A549 (cell line): ENCODE measurements around the gene ANKZF1. TPM values are rescaled to one million over a fixed set of nuclear protein-coding genes. Genes with fewer than 3 reads are reported as not detected.

Experiments used
- ATAC-seq, 2 experiments: fragments of 200-7000 bp in 1 of 2; fragments of >200 bp in 1 of 2; cut with Nextera tagmentation in 1 of 2; cut with Tn5 transposase in 1 of 2; 3 replicates each; pipeline versions ENCODE4 v1.8.0 to v1.9.1; 2018 to 2020; ENCODE audit warnings: mild to moderate bottlenecking in 1 of 2, moderate library complexity in 1 of 2
- CTCF ChIA-PET: fragments of 300-600 bp; sonication (Branson Sonifier 250); formaldehyde crosslinking; extraction: SDS; loops from one replicate; lab custom pipeline; 2021; ENCODE audit warnings: antibody characterized with exemption, inconsistent platforms; lab: Yijun Ruan, JAX
- POLR2A ChIA-PET: fragments of 350-600 bp; formaldehyde crosslinking; extraction: SDS; loops from one replicate; lab custom pipeline; 2021; ENCODE audit warnings: antibody characterized with exemption, inconsistent platforms; lab: Yijun Ruan, JAX
- DNase-seq, 2 experiments: peaks; one replicate each; pipeline versions ENCODE4 v3.0.0 to v3.0.0-alpha.2; 2011 to 2016; ENCODE audit warnings: low read depth in 1 of 2, low spot score in 1 of 2
- FAIRE-seq: peaks from 2 replicates; lab custom pipeline; 2011; peaks lifted over from hg19 to GRCh38; lab: Jason Lieb, UNC
- H3K27ac ChIP-seq, 2 experiments: fragments of >200 bp; sonication (Bioruptor Twin); formaldehyde crosslinking; 3 replicates each; pipeline ENCODE4 v1.5.1; 2016 to 2017
- H3K4me1 ChIP-seq: fragments of >200 bp; sonication (Bioruptor Twin); formaldehyde crosslinking; 3 replicates; pipeline ENCODE4 v1.6.1; 2016
- H3K4me2 ChIP-seq: fragments of >200 bp; sonication (Bioruptor Twin); formaldehyde crosslinking; 3 replicates; pipeline ENCODE4 v1.6.1; 2016
- H3K4me3 ChIP-seq: fragments of >200 bp; sonication (Bioruptor Twin); formaldehyde crosslinking; 3 replicates; pipeline ENCODE4 v1.5.1; 2016
- H3K9me3 ChIP-seq: fragments of >200 bp; sonication (Bioruptor Twin); formaldehyde crosslinking; 3 replicates; pipeline ENCODE4 v1.6.1; 2016
- CBX2 ChIP-seq: fragments of 200-600 bp; sonication (generic); IDR thresholded peaks from 2 replicates; pipeline ENCODE4 v1.6.1; 2016; ENCODE audit warnings: low read depth, mild to moderate bottlenecking, borderline replicate concordance
- CEBPB ChIP-seq, 2 experiments: fragments of >200 bp in 1 of 2; sonication (Bioruptor Twin) in 1 of 2; formaldehyde crosslinking in 1 of 2; IDR thresholded peaks; 2 replicates each; pipeline ENCODE4 v1.6.1; 2012 to 2016
- EHF ChIP-seq: fragments of 250-450 bp; sonication (Bioruptor Pico); IDR thresholded peaks from 2 replicates; pipeline ENCODE4 v1.5.0; 2020; ENCODE audit warnings: mild to moderate bottlenecking
- EP300 ChIP-seq, 2 experiments: fragments of >200 bp; sonication (Bioruptor Twin); formaldehyde crosslinking; IDR thresholded peaks; 2 replicates in 1 of 2; 3 replicates in 1 of 2; pipeline ENCODE4 v1.6.1; 2016 to 2017
- ESRRA ChIP-seq: fragments of 150-350 bp; IDR thresholded peaks from 2 replicates; pipeline ENCODE4 v1.6.1; 2014; ENCODE audit warnings: mild to moderate bottlenecking, low read length, borderline replicate concordance
- GATA3 ChIP-seq: IDR thresholded peaks from 2 replicates; pipeline ENCODE4 v1.6.1; 2012; ENCODE audit warnings: borderline replicate concordance
- HDAC2 ChIP-seq: fragments of 200-600 bp; sonication (generic); IDR thresholded peaks from 2 replicates; pipeline ENCODE4 v1.6.1; 2016
- HOXB13 ChIP-seq: fragments of 250-450 bp; sonication (Bioruptor Pico); IDR thresholded peaks from 2 replicates; pipeline ENCODE4 v1.5.0; 2020; ENCODE audit warnings: low read depth, mild to moderate bottlenecking, moderate library complexity
- HOXB5 ChIP-seq: fragments of 250-450 bp; sonication (Bioruptor Pico); IDR thresholded peaks from 2 replicates; pipeline ENCODE4 v1.5.0; 2020; ENCODE audit warnings: mild to moderate bottlenecking, moderate library complexity
- JUN ChIP-seq, 2 experiments: fragments of >200 bp; sonication (Bioruptor Twin); formaldehyde crosslinking; IDR thresholded peaks; 2 replicates in 1 of 2; 3 replicates in 1 of 2; pipeline ENCODE4 v1.6.1; 2016 to 2017
- MAZ ChIP-seq: fragments of 150-350 bp; IDR thresholded peaks from 2 replicates; pipeline ENCODE4 v1.6.1; 2014; ENCODE audit warnings: antibody characterized with exemption, low read depth, low read length, borderline replicate concordance
- MYC ChIP-seq: IDR thresholded peaks from 2 replicates; pipeline ENCODE4 v1.6.1; 2012; ENCODE audit warnings: mild to moderate bottlenecking, inconsistent platforms, low read length, improper control_type of control experiment, borderline replicate concordance
- NPAS2 ChIP-seq: fragments of 250-450 bp; sonication (Bioruptor Pico); IDR thresholded peaks from 2 replicates; pipeline ENCODE4 v1.8.0; 2022; ENCODE audit warnings: mild to moderate bottlenecking, moderate library complexity, borderline replicate concordance
- NR3C1 ChIP-seq: fragments of >200 bp; sonication (Bioruptor Twin); formaldehyde crosslinking; IDR thresholded peaks from 3 replicates; pipeline ENCODE4 v1.6.1; 2017
- POLR2A ChIP-seq: IDR thresholded peaks from 2 replicates; pipeline ENCODE4 v1.6.1; 2012; ENCODE audit warnings: mild to moderate bottlenecking, low read length
- POLR2AphosphoS2 ChIP-seq: conservative IDR thresholded peaks from 2 replicates; pipeline ENCODE4 v1.6.1; 2012; ENCODE audit warnings: low read length, improper control_type of control experiment, inconsistent platforms
- RFX5 ChIP-seq: fragments of 450-650 bp; IDR thresholded peaks from 2 replicates; pipeline ENCODE4 v1.7.1; 2014; ENCODE audit warnings: antibody characterized with exemption, mild to moderate bottlenecking, moderate library complexity
- RNF2 ChIP-seq: fragments of 200-600 bp; sonication (generic); IDR thresholded peaks from 2 replicates; pipeline ENCODE4 v1.6.1; 2016; ENCODE audit warnings: low read depth, mild to moderate bottlenecking, antibody characterized with exemption, moderate library complexity, borderline replicate concordance
- ZNF302 ChIP-seq: fragments of 250-450 bp; sonication (Bioruptor Pico); IDR thresholded peaks from 2 replicates; pipeline ENCODE4 v1.9.0; 2021; ENCODE audit warnings: inconsistent platforms, mild to moderate bottlenecking, moderate library complexity
- WGBS: methylation state at CpG from one replicate; pipeline ENCODE4 v1.1.6; 2017; ENCODE audit errors: missing lambda C conversion rate; 5-methylcytosine and 5-hydroxymethylcytosine counted together
- polyA plus RNA-seq, 4 experiments: library from polyadenylated mRNA; depleted of rRNA in 3 of 4; stranded (reverse); fragments of >200 nt; fragmentation: RNase III in 1 of 4; extraction: RNeasy Plus Mini Kit Qiagen cat#74134 plus additional on column Dnase treatment in 1 of 4; gene quantifications; 2 replicates in 3 of 4; 3 replicates in 1 of 4; pipeline ENCODE4 v1.2.3, GENCODE V29; 2011 to 2017
- TF ChIP-seq, protein P1 (sequence below): fragments of 150-350 bp; IDR thresholded peaks from 2 replicates; pipeline ENCODE4 v1.6.1; 2014; ENCODE audit warnings: low read depth, mild to moderate bottlenecking, low read length
- TF ChIP-seq, protein P2 (sequence below): fragments of 200-600 bp; sonication (generic); IDR thresholded peaks from 2 replicates; pipeline ENCODE4 v1.6.1; 2016; ENCODE audit warnings: antibody characterized with exemption, mild to moderate bottlenecking, moderate library complexity
- TF ChIP-seq, protein P3 (sequence below): fragments of 250-450 bp; sonication (Bioruptor Pico); IDR thresholded peaks from 2 replicates; pipeline ENCODE4 v1.5.0; 2020; ENCODE audit warnings: low read depth, mild to moderate bottlenecking, moderate library complexity
- TF ChIP-seq, protein P4 (sequence below): fragments of 250-450 bp; sonication (Bioruptor Pico); IDR thresholded peaks from 2 replicates; pipeline ENCODE4 v1.5.0; 2021; ENCODE audit warnings: mild to moderate bottlenecking, moderate library complexity, borderline replicate concordance
- TF ChIP-seq, protein P5 (sequence below): IDR thresholded peaks from 2 replicates; pipeline ENCODE4 v1.6.1; 2012

ANKZF1 gene
- polyA plus RNA-seq, 2 of the 4 experiments (the other 2 are of a cell fraction), result 23.2 to 30.3 TPM

DNA sequence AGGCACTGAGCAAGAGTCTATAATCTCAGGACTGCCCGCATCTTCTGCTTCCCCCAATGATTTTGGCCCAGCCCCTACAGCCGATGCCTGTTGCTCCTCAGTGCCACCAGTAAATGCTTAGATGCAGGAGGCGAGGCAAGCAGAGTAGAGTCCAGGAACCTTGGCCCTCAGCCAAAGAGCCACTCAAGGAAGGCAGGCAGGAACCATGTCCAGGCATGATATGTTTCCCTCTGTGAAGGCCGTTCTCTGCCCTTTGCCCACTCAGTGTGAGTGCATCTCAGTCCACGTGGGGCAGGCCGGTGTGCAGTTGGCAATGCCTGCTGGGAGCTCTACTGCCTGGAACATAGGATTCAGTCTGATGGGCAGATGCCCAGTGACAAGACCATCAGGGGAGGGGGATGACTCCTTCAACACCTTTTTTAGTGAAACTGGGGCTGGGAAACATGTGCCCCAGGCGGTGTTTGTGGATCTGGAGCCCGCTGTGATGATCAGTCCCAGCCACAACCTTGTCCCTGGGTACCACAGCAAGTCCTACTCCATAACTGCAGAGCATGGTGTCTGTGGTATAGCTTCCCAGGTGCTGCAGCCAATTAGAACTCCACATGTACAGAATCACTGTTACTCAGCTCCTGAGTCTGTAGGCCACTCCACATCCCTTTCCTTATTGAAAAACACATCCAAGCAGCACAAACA is 39.9 kb downstream of the ANKZF1 start (continued):
- TF ChIP-seq POLR2AphosphoS2, result no peak
- no peak for TF ChIP-seq RFX5

DNA sequence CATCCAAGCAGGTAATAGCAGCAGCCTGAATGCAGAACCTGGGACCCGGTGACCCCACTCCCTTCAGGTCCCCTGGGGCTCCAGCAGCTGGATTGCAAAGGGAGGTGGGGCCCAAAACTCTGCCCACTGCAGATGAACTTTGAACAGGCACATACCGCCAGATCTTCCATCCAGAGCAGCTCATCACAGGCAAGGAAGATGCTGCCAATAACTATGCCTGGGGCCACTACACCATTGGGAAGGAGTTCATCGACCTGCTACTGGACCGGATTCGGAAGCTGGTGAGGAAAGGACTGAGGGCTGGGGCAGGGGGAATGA is 40.4 kb downstream of the ANKZF1 start:
- 80% methylated on average over 4 of the region's 5 CpGs for WGBS
- CTCF ChIA-PET, result interaction anchor here (0.7 to 4.6 kb wide), 11 partner anchors 8 to 978 kb away, joined by 3 to 24 read pairs (median 3); partner anchors contain the start of genes TUBA4A and TUBA4B

DNA sequence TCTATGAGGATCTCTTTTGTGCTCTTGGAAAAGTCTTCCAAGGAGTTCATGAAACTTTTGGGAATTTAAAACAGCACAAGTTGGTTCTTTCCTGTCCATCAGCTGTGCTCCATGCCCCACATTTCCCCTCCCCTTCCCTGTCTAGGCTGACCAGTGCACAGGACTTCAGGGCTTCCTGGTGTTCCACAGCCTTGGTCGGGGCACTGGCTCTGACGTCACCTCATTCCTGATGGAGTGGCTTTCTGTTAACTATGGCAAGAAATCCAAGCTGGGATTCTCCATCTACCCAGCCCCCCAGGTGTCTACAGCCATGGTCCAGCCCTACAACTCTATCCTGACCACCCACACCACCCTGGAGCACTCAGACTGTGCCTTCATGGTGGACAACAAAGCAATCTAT is 41.4 kb downstream of the ANKZF1 start:
- no peak overlapping the region for H3K4me2 ChIP-seq
- POLR2A ChIA-PET, result interaction anchor here (0.9 kb wide), 1 partner anchor 18 kb away, joined by 11 read pairs; the partner anchor contains the start of gene TUBA4B
- WGBS, result 100% methylated on average over 2 of the region's 2 CpGs
- no peak for FAIRE-seq
- TF ChIP-seq HOXB13, result no peak
- TF ChIP-seq GATA3, result no peak
- TF ChIP-seq ZNF302 (CRISPR knock-in tag), result no peak
- no peak for TF ChIP-seq EHF
- no peak for TF ChIP-seq CBX2
- no peak for TF ChIP-seq CEBPB (IDR thresholded peaks at IDR 0.05)
- TF ChIP-seq ESRRA, result no peak
- TF ChIP-seq, protein P1, sequence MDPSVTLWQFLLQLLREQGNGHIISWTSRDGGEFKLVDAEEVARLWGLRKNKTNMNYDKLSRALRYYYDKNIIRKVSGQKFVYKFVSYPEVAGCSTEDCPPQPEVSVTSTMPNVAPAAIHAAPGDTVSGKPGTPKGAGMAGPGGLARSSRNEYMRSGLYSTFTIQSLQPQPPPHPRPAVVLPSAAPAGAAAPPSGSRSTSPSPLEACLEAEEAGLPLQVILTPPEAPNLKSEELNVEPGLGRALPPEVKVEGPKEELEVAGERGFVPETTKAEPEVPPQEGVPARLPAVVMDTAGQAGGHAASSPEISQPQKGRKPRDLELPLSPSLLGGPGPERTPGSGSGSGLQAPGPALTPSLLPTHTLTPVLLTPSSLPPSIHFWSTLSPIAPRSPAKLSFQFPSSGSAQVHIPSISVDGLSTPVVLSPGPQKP, result no peak
- TF ChIP-seq NR3C1, result no peak
- no peak for DNase-seq
- ATAC-seq, result no peak
- CTCF ChIA-PET, result interaction anchor here (1.3 to 4.6 kb wide), 6 partner anchors 10 to 53 kb away, joined by 3 to 24 read pairs (median 6); partner anchors contain the start of gene TUBA4A
- peak overlapping the region; percentile 29 to 96; a peak in 5 of 6 replicates for H3K27ac ChIP-seq
- H3K4me3 ChIP-seq, result no peak overlapping the region
- no peaks in the 10 kb centered on the region for H3K9me3 ChIP-seq
- H3K4me1 ChIP-seq, result peaks cover 61% of the 10 kb centered on the region

More for the DNA sequence above, 40.4 kb downstream of the ANKZF1 start:
- Histone ChIP-seq H3K27ac (peak overlapping the region; percentile 29 to 96; a peak in 5 of 6 replicates), H3K9me3 (no peaks in the 10 kb centered on the region), H3K4me3 (no peak overlapping the region), H3K4me2 (peak overlapping the region; percentile 33), H3K4me1 (peaks cover 51% of the 10 kb centered on the region)
- FAIRE-seq, result no peak
- DNase-seq, result no peak
- ATAC-seq, result no peak
- TF ChIP-seq HDAC2 (no peak), MAZ (no peak), POLR2A (no peak), HOXB5 (CRISPR knock-in tag) (no peak), NR3C1 (no peak), EP300 (IDR thresholded peaks at IDR 0.05) (no peak), MYC (no peak), NPAS2 (CRISPR knock-in tag) (no peak), JUN (IDR thresholded peaks at IDR 0.05) (no peak), RNF2 (no peak)
- TF ChIP-seq, protein P2, sequence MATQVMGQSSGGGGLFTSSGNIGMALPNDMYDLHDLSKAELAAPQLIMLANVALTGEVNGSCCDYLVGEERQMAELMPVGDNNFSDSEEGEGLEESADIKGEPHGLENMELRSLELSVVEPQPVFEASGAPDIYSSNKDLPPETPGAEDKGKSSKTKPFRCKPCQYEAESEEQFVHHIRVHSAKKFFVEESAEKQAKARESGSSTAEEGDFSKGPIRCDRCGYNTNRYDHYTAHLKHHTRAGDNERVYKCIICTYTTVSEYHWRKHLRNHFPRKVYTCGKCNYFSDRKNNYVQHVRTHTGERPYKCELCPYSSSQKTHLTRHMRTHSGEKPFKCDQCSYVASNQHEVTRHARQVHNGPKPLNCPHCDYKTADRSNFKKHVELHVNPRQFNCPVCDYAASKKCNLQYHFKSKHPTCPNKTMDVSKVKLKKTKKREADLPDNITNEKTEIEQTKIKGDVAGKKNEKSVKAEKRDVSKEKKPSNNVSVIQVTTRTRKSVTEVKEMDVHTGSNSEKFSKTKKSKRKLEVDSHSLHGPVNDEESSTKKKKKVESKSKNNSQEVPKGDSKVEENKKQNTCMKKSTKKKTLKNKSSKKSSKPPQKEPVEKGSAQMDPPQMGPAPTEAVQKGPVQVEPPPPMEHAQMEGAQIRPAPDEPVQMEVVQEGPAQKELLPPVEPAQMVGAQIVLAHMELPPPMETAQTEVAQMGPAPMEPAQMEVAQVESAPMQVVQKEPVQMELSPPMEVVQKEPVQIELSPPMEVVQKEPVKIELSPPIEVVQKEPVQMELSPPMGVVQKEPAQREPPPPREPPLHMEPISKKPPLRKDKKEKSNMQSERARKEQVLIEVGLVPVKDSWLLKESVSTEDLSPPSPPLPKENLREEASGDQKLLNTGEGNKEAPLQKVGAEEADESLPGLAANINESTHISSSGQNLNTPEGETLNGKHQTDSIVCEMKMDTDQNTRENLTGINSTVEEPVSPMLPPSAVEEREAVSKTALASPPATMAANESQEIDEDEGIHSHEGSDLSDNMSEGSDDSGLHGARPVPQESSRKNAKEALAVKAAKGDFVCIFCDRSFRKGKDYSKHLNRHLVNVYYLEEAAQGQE, result no peak
- TF ChIP-seq, protein P3, sequence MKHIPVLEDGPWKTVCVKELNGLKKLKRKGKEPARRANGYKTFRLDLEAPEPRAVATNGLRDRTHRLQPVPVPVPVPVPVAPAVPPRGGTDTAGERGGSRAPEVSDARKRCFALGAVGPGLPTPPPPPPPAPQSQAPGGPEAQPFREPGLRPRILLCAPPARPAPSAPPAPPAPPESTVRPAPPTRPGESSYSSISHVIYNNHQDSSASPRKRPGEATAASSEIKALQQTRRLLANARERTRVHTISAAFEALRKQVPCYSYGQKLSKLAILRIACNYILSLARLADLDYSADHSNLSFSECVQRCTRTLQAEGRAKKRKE (CRISPR knock-in tag), result no peak
- TF ChIP-seq, protein P4, sequence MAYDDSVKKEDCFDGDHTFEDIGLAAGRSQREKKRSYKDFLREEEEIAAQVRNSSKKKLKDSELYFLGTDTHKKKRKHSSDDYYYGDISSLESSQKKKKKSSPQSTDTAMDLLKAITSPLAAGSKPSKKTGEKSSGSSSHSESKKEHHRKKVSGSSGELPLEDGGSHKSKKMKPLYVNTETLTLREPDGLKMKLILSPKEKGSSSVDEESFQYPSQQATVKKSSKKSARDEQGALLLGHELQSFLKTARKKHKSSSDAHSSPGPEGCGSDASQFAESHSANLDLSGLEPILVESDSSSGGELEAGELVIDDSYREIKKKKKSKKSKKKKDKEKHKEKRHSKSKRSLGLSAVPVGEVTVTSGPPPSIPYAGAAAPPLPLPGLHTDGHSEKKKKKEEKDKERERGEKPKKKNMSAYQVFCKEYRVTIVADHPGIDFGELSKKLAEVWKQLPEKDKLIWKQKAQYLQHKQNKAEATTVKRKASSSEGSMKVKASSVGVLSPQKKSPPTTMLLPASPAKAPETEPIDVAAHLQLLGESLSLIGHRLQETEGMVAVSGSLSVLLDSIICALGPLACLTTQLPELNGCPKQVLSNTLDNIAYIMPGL, result no peak
- TF ChIP-seq, protein P5, sequence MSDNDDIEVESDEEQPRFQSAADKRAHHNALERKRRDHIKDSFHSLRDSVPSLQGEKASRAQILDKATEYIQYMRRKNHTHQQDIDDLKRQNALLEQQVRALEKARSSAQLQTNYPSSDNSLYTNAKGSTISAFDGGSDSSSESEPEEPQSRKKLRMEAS, result no peak
- POLR2A ChIA-PET, result interaction anchor here (0.9 kb wide), 1 partner anchor 17 kb away, joined by 11 read pairs; the partner anchor contains the start of gene TUBA4B
